GOT3 (cell line): ENCODE data around the gene CTXN3.

Experiments used
- DNase-seq: peaks from one replicate; lab custom pipeline; 2025; ENCODE audit warnings: mixed read lengths; lab: John Stamatoyannopoulos, UW

CTXN3 gene

DNA sequence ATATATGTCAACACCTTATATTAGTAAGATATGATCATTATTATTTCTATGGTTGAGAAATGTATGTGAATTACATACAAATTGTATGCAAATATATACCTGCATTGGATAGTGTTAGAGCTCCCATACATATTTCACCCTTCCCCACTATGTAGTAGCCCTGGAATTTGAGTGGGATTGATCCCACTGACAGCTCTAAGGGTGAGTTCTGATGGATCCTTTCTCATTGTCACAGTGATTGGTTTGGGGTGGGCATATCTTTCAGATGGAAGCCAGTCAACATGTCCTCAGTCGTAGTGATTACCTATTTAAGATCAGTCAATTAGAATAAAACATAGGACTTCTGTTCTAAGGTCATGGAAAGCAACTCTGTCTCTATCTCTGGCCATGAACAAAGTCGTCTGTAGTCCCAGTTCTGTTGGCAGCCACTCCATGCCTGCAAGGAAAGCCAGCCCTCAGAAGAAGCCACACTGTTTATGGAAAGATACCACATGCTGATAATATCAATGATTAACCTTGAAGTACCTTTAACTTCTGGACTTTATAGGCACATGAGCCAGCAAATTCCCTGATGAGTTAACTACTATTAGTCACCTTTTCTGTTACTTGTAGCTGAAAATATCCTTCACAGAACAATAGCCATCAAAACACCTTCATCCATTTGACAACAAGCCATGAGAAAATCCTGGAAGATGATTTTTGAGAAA, 49.2 kb downstream of the CTXN3 start:
- DNase-seq: no peak

DNA sequence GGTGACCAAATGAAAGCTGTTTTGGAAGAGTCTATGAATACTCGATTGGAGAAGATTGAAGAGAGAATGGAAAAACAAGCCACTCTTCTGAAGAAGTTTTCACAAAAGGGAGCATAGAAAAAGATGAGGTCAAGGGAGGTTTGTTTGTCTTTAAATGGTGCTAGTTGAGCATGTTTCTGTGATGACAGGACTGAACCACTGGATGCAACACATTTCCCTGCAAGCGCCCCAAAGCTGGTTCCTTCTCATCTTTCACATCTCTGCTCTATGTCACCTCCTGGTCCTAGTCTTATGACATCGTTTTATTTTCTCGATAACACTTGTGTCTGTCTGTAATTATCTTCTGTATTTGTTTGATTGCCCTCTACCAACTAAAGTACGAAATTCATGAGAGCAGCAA, 50.5 kb downstream of the CTXN3 start:
- no peak for DNase-seq

DNA sequence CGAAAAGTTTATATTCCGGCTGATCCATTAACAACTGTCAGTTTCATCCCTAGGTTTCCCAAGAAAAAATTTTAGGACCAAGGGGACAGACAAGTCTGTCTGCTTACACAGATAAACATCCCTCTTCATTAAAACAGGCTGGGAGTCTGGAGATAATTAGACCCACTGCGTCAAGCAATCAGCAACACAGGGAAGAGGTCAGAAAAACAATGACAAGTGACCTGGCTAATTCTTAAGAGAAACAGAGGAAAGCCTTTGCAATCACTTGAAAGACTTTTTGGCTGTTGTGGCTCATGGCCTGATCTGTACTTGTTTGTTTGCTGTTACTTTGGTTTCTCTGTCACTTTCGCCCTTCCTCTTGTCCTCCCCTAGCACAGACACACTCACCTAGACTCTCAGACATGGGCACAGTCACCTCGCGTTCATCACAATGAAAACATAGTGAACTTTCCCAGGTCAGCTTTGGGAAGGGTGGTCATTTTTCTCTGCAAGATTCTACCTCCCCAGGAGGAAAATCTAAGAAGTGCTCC, 51.4 kb downstream of the CTXN3 start:
- no peak for DNase-seq

DNA sequence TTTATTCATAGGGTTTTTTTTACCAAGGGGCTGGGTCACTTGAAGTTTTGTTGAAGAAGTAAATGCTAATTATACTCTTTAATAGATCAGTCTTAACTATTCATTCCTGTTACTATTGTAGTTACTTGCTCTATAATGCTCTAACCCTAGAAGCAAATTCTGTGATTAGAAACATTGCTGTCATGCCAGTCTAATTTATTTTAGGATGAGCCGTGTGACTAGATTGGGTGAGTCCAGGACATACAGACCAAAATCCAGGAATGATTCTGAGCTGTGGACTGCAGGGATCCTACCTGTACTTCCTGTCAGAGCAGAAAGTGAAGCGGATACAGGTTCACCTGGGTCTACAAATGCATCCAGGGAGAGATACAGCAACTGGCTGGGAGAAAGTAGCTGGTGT, 53.6 kb downstream of the CTXN3 start:
- DNase-seq: no peak

GRCh38 chr5:127702926-127703561, 54.2 kb downstream of the CTXN3 start, which contains the start of gene CCDC192:
Gene CCDC192, plus strand, starts transcription at chr5:127703391. Its CDS starts 55 bp downstream, at chr5:127703446.
- no peak for DNase-seq

- DNase-seq: no peak
Observed at GRCh38 chr5:127705120-127705892, 56.4 kb downstream of the CTXN3 start.

- no peak for DNase-seq
Observed at GRCh38 chr5:127706691-127707090, 57.8 kb downstream of the CTXN3 start.

DNA sequence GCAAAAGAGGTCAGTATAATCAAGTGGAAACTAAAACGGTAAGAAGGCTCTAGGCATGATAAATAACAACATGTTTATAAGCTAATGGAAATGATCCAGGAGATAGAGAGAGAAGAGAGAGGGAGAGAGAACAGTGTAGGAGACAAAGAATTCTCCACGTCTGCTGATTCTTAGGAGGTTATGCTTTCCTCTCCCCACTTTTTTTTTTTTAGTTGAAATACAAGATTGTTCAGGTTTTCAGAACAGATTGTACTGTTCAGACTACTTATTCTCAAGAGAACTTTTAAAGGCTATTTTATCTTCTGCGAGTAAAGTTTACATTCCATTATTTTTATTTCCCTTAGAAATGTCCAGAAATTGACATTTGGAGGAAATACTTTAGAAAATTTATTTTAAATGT, 58.3 kb downstream of the CTXN3 start:
- no peak for DNase-seq
